NCI-H1694 (cell line): Measurements from ENCODE around the gene RPL35.

Experiments
- DNase-seq: peaks from one replicate; lab custom pipeline; 2025; lab: John Stamatoyannopoulos, UW

The RPL35 gene

GRCh38 chr9:124861342-124862229 lies at the start of gene RPL35, which contains the start of gene ARPC5L:
Gene RPL35 (minus strand): TSS chr9:124861957. CDS start chr9:124861912, 45 bp downstream.
Gene ARPC5L (plus strand): TSS chr9:124862130. CDS start chr9:124869291, 7,161 bp downstream.
- peak; percentile 65 for DNase-seq

DNA sequence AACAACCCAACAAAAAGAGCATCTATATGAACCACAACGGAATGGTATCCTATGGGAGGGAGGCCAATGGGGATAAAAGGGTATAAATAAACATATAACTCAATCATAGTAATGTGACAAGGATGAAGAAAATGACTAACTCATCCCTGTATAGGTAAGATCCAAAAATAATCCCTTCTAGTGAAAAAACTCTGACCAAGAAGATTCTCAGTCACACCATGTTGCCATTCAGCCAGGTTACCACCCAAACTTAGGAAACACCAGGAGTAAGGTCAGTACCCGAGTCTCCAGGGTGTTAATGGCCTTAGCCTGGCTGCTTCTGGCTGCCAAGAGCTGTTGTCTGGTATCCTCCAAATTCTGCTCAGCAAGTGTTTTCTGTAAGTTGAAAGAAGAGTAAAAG lies 46.3 kb upstream of the RPL35 start:
- no peak for DNase-seq

DNA sequence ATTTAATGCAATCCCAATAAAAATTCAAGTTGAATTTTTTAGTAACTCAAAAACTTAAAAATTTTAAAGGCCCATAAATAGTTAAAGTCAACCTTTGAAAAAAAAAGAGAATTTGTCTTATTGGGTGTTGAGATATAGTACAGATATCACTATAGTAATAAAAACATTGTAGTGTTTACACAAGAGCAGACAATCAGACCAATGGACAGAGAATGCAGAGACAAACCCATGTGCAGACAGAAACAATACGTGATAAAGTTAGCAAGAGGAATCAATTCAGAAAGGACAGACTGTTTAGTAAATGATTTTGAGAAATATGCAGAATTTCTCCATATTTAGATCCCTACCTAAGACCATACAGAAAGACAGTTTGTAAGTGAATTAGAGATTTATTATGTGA lies 45.2 kb upstream of the RPL35 start:
- DNase-seq, result no peak

- no peak for DNase-seq
These were observed 38.1 kb upstream of the RPL35 start for GRCh38 chr9:124899845-124900244.

GRCh38 chr9:124897570-124898460 lies 36.1 kb upstream of the RPL35 start:
- no peak for DNase-seq

GRCh38 chr9:124894741-124895170 lies 33.0 kb upstream of the RPL35 start:
- no peak for DNase-seq

- DNase-seq, result no peak
These were observed 32.4 kb upstream of the RPL35 start for GRCh38 chr9:124894035-124894740.

GRCh38 chr9:124890179-124890578 lies 28.4 kb upstream of the RPL35 start:
- DNase-seq, result no peak

GRCh38 chr9:124889006-124889405 lies 27.2 kb upstream of the RPL35 start:
- DNase-seq, result no peak

- no peak for DNase-seq
These were observed 26.1 kb upstream of the RPL35 start for GRCh38 chr9:124887832-124888231.

DNA sequence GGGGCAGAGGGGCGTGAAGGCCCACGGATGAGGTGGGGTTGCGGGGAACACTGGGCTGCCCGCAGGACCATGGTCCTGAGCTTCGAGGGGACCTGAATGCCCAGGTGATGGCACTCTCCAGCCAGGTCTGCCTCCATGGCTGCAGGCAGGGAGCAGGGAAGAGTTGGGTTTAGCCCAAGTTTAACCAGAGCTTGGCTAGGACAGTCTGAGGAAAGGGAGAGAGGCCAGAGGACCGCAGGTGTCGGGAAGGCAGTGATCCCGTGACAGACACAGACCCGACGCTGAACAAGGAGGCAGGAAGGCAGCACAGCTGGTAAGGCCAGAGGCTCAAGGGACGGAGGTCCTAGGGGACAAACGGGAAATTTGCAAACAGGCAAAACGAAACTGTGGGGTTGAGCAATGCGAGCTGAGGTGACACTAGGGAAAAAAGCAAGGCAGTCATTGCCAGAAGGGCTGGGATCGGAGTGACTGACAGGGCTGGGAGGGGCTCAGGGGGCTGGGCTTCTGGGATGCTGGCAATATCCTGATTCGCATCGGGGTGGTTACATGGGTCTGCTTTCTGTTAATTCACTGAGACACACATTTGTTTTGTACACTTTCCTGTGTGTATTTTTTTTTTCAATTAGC lies 25.2 kb upstream of the RPL35 start:
- no peak for DNase-seq

GRCh38 chr9:124886461-124886860 lies 24.7 kb upstream of the RPL35 start:
- DNase-seq, result no peak

- DNase-seq, result no peak
These were observed 23.8 kb upstream of the RPL35 start for GRCh38 chr9:124885551-124885950.

- DNase-seq, result no peak
These were observed 22.6 kb upstream of the RPL35 start for GRCh38 chr9:124884376-124884775.

- no peak for DNase-seq
These were observed 20.5 kb upstream of the RPL35 start for GRCh38 chr9:124882231-124882630.

GRCh38 chr9:124881138-124881743 lies 19.5 kb upstream of the RPL35 start:
- DNase-seq, result no peak

GRCh38 chr9:124880501-124880900 lies 18.7 kb upstream of the RPL35 start:
- DNase-seq, result no peak

DNA sequence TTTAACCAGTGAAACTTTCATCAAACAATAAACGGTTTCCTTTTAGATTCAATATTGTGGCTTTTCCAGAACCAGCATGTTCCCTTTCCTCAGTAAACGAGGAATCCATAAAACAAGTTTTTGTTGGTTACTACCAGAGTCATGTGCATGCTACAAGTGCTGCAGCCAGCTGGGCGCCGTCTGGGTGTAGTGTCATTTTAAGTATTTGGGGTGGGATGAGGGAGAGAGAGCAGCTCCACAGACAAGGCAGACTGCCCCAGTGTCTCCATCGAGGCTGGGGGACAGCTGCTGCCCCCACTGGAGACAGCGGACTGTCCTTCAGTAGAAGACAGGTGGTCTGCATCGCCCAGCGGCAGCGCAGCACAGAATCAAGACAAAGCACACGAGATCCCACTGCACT lies 17.5 kb upstream of the RPL35 start:
- no peak for DNase-seq

- no peak for DNase-seq
These were observed 16.8 kb upstream of the RPL35 start for GRCh38 chr9:124878518-124878917.

DNA sequence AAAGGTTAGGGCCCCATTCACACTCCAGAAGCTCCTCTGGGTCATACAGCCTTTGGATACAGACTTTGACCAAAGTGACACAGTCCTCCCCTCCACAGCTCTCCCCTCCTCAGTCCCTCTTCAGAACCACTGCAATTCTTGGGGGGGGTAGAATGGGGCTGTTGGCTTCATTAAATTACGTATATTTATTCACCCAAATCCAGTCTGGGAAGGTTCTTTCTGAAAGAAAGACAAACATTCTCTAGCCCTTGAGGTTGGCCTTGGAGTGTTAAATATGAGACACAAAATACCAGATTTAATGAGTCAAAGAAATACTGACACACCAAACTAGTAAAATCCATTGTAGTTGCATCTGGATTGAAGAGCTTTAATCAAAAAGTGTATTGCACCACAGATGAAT lies 16.3 kb upstream of the RPL35 start:
- no peak for DNase-seq
